Left renal cortex interstitium (tissue), 4 donors: ENCODE data around the gene SLC25A43. TPM values are rescaled to one million over a fixed set of nuclear protein-coding genes. Genes with fewer than 3 reads are reported as not detected.
"Not testable (repeated sequence)": the region's sequence is repeated elsewhere in the genome, so short reads cannot be mapped to it uniquely, and the experiment has no call there.

Experiments
- DNase-seq, 4 donors: peaks; one replicate each; pipeline ENCODE4 v3.0.0-alpha.2; 2013; ENCODE audit warnings: low read depth in 4 of 4, low spot score in 2 of 4, missing footprints in 1 of 4
- polyA plus RNA-seq, 4 donors: library from polyadenylated mRNA; unstranded; fragments of 120-200 nt; gene quantifications; one replicate each; pipeline ENCODE4 v1.2.1, GENCODE V29; 2013; ENCODE audit not compliant: insufficient read length in 4 of 4

Gene SLC25A43
- polyA plus RNA-seq, 4 donors, result 3.1 to 6.7 (median 4.5) TPM

DNA sequence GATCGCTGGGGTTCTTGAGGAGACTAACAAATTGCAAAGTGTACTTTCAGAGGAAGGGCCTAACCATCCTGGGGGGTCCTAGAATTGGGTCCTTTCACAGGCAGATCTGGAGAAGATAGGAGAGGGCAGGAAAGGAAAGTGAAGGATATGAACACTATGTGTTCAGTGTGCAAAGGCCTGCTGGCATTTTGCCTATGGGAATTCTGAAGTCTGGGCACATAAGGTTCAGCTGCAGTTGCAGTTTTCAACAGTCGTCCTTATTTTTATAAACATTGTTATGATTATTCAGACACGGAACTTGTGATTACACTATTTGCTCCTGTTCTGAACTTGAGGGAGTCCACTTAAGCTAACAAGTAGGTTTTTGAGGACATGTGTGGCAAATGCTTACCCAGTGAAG, 67.8 kb downstream of the SLC25A43 start:
- DNase-seq, result no peak

DNA sequence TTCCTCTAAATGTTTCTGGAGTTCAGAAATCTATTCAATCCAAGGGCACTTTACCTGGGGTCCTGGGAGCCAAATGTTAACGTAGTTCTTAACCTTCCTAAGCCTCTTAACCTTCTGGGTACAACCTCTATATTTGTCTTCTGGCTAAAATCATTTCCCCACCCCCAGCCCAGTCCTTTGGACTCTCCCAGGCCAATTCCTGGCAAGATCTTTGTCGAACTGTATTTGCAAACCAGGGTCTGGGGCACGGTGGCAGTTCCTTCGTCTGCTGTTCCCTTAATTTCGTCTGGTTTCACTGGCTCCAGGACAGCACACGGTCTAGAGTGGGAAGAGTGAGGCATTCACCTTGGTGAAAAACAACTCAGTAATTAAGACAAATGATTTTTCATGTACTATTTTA, 68.3 kb downstream of the SLC25A43 start:
- no peak for DNase-seq

DNA sequence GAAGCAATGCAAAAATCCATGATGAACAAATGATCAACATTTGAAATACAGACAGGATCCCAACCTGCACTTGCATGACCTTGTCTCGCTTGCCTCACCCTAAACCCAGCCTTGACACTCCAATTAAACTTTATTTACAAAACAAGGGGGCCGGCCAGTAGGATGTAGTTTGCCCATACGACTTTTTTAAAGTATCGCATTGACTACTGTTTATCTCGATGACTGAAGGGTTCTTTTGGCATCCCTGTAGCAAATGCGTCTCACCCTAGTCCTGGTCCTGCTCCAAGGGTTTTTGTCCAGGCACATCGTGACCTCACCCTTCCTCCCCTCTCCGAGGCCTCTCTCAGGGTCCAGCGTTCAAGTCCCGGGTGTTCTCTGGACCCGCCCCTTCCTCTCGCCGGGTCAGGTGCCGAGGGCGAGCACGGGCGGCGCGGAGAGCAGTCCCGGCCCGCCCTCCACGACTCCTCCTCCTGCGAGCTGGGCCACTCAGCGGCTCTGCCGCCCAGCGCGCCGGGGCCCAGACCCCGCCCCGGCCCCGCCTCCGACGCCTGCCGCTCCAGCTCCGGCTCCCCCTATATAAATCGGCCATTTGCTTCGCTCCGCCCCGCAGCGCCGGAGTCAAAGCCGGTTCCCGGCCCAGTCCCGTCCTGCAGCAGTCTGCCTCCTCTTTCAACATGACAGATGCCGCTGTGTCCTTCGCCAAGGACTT, 68.9 kb downstream of the SLC25A43 start, which contains the start of gene SLC25A5:
Gene SLC25A5 (plus strand): TSS at position 603 of the 709 bp plus-strand sequence. CDS start 72 bp downstream, at position 675.
- peak in 3 of 4 donors; percentile 39 to 59 (median 48) for DNase-seq

DNA sequence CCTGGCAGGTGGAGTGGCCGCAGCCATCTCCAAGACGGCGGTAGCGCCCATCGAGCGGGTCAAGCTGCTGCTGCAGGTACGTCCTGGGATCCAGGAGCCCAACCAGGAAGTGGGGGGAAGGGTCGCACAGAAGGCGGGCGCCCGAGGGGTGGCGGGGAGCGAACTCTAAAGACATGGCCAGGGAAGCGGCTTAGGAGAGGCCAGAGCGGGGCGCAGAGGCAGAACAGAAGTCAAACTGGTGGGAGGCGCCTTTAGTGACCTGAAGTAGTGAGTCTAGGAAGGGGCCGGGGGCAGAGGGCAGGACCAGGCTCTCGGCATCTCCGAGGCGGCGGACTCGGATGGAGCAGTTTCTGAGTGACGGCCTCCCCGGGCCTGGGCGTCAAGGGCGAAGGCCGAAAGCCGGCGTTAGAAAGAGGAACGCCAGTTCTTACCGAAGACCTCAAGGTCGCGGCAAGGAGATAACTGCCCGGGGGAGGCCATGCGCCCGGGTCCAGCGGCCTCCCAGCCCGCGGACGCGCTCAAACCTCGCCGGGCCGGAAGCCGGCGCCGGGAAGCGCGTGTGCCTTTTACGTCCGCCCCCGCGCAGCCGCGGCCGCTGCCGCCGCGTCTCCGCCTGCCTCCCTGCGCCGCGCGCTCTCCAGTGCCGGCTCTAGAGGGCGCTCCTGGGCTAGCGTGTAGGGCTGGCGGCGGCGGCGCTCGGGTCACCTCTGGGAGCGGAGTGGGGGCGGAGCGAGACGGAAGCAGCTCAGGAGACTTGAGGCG, 69.6 kb downstream of the SLC25A43 start:
- DNase-seq, result peak in 3 of 4 donors; percentile 52 to 74 (median 63)

DNA sequence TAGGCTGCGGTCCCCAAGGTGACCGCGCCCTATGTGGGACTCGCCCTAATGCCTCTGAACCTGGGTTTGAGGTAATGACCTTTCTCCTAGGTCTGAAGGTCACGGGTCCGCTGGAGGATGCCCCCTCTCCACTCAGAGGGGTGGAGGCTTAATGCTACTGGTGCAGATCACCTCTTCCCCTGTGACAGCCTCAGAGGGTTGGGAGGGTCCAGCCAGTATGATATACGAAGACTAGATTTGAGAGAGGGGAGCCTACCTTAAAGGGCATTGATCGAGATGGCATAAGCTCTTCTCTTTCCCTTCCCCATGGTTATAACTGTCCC, 70.1 kb downstream of the SLC25A43 start:
- DNase-seq, result no peak

DNA sequence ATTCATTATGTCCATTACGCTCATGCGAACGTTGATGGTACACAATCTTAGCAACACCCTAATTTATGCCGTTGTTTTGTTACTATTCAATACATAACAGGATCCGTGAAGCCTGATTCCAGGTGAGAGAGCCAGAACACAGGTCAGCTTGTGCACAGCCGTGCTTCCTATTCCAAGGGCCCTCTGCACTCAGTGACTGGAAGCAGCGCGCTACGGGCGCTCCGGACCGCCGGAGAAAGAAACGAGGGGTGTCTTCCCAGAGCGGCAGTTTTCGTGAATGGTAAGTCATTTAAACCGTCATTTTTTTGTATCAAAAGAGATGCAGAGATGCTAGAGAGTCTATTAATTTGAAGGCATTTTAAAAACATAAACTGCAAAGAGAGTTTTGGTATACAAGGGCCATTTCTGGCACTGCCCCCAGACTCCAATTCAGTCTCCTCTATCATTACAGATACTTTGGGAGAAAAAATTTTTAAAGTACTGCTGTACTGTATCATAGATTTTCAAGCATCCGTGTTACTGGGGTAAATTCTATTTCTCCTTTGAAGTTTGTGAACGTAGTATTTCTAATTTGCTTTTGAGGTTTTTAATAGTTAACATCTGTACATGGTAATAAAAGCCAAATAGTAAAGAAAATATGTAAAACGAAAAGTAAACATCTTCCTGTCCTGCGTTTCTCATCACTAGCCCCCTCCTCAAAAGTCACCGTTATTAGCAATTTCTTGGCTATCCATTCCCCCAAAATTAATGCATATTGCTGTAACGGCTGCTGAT, 75.7 kb downstream of the SLC25A43 start:
- no peak for DNase-seq

DNA sequence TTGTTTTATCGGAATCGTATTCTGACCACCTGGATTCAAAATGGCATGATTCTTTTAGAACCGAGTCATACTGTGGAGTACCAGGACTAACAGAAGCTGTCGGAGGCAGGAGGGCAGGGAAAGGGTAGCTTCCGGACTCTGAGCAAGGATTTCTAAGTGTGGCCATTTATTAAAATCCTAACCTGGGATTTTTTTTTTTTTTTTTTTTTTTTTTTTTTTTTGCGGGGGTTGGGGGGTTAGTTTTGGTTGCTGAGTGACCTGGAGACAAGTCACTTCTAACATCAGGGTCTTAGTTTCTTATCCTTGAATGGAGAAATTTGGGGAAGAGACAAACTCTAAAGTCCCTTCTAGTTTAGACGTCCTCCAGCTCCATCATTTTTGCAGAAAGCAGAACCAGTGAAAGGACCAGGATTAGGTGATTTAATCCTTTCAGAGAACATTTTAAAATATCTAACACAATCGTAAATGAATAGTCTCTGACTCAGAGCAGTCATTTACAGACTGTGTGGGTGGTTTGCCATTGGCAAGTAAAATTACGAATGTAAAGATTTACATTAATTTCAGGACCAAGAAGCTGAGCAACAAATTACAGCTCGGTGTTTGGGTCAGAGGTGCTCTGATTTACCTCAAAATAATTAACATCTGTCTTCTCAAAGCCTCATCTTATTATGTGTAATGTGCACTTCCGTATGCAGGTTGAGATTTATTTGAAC, 76.4 kb downstream of the SLC25A43 start:
- DNase-seq, result no peak

DNA sequence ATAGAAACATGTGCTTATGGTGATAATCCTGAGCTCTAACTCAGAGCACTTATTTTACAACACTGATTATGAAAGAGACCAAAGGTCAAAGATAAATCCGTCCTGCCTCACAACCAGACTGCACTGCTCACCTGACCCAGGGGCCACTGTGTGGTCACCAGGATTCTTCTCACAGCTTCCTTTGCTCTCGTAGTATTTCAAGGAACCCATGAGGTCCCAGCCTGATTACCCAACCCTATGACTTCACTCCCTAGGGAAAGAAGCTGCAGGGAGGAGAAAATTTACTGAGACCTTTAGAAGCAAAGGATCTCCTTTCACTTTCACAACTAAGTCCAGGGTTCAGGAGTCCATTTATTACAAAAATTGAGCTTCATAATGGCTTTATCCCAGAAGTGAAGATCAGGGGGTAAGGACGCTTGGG, 78.7 kb downstream of the SLC25A43 start:
- no peak for DNase-seq

DNA sequence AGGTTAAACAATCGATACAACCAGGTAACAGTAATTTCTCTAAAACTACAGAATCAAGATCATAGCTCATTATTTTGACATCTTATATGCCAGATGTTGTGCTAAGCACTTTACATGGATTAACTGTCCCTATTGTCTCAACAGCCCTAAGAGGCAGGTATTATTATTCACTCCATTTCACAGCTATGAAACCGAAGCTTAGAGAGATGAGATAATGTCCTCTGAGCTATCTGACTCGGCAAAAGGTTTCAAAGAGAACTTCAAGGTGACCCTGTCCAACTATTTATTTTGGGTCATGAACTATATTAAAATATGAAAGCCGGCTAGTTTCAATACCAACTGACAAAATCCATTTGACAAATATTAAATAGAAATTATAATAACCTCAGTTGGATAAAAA, 79.4 kb downstream of the SLC25A43 start:
- no peak for DNase-seq

DNA sequence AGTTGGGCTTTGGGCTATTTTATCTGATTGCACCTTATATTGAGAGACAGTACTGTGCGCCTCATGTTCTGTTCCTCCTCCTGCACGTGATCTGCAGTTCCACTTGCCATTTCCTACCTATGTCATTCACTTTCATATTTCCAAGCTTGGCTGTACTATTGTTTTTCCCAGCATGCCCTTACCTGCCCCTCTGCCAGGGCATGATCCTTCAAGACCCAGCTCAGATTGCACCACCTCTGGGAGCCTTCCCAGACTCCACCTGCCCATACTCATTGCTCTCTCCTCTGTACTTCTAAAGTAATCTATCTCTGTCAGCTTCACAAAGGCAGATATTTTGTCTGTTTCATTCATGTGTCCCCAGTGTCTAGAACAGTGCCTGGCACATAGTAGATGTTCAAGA, 80.7 kb downstream of the SLC25A43 start:
- DNase-seq, result no peak

DNA sequence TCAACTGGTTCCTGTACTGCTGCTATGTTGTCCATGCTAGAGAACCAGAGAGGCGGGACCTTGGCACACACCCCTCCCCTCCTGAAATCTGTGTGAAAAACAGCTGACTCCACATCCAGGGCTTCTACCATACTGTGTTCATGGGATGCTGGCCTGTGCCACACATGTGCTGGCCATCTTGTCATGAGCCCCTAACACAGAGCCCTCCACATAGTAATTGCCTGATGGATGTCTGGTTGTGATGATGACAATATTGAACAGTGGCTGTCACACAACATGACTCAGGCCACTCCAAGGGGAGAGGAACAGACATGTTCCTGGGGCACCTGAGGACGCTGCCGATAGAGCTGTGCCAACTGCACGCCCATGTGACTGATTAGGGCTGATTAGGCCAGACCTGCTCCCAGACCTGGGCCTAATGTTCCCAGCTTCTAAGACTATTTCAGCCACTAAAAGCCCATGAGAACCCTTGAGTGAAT, 82.2 kb downstream of the SLC25A43 start:
- no peak for DNase-seq

DNA sequence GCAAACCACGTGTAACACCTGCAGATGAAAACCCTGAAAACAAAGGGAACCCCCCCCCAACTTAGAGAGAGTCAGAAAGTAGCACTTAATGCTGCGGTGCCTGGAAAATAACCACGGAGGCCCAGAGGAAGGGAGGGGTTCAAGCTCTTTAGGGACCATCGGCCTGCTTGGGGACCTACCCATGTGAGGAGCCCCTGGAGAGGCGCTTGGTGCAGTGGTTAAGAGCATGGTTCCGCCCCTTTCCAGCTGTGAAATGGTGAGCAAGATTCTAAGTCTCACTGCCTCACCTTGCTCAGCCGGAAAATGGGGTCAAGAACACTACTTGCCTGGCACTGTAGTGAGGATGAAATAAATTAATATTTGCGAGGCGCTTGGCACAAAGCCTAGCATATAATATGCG, 82.9 kb downstream of the SLC25A43 start:
- DNase-seq, result no peak

DNA sequence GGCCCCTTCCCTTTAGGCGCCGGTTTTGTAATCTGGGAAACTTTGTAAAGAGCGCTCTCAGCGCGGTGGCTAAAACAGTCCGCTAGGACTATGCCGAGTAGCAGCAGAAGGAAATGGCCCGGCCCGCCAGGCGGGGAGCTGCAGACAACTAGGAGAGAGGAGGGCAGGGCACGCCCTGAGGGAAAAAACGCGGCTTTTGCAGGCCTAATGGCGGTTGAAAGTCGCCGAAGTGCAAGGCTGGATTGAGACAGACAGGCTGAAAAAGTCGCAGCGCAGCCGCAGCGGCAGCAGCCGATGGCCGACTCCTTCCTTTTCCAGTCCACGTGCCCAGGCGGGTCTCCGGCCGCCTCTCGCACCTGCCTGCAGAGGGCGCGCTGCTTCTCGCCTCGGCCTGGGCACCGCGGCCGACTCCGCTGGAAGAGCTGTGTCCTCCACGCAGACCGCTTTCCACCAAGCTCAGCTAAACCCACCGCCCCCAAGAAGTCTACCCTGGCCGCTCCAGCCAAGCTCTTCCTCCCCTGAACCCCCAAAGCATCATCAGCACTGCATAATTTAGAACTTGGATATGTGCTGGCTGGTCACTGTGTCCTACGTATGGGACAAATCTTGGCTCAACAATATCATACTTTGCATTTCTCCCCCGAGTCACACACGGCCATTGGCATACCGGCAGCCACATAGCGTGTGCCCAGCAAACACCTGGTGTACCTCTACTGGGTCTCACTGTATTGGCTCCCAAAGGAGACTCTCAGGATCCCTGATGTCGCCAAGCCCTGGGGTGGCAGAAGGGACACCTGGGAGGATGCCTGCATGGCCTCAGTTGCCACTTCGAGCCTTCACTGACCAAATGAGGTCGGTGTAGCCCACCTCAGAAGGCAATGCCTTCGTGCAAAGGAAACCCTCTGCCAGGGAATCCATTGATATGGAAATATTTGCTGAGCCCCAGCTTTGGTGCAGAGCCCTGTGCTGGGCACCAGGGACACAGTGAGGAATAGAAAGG, 83.6 kb downstream of the SLC25A43 start:
- DNase-seq, result no peak

DNA sequence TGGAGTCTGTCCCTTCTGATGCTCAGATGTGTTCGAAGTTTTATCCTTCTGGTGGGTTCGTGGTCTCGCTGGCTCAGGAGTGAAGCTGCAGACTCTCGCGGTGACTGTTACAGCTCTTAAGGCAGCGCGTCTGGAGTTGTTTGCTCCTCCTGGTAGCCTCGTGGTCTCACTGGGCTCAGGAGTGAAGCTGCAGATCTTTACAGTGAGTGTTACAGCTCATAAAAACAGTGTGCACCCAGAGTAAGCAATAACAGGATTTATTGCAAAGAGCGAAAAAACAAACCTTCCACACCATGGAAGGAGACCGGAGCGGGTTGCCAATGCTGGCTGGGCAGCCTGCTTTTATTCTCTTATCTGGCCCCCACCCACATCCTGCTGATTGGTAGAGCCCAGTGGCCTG, 87.6 kb downstream of the SLC25A43 start:
- no peak for DNase-seq

DNA sequence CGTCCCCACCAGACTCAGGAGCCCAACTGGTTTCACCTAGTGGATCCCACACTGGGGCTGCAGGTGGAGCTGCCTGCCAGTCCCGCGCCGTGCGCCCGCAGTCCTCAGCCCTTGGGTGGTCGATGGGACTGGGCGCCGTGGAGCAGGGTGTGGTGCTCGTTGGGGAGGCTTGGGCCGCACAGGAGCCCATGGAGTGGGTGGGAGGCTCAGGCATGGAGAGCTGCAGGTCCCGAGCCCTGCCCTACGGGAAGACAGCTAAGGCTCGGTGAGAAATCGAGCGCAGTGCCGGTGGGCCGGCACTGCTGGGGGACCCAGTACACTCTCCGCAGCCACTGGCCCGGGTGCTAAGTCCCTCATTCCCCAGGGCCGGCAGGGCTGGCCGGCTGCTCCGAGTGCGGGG, 88.6 kb downstream of the SLC25A43 start:
- DNase-seq, result not testable (repeated sequence)

DNA sequence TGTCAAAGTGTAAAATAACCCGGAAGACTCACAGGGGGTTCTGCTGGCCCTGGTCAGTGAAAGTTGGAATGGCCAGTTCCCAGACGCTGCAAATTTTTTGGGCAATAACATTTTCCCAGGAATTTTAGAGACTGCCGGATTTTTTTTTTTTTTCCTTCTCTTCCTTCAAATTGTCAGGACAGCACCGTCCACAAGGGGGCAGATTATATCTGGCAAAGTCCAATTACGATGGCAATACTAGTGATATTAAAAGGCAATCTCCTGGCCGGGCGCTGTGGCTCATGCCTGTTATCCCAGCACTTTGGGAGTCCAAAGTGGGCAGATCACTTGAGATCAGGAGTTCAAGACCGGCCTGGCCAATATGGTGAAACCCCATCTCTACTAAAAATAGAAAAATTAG, 89.6 kb downstream of the SLC25A43 start:
- DNase-seq, result peak in 1 of 4 donors; percentile 15

DNA sequence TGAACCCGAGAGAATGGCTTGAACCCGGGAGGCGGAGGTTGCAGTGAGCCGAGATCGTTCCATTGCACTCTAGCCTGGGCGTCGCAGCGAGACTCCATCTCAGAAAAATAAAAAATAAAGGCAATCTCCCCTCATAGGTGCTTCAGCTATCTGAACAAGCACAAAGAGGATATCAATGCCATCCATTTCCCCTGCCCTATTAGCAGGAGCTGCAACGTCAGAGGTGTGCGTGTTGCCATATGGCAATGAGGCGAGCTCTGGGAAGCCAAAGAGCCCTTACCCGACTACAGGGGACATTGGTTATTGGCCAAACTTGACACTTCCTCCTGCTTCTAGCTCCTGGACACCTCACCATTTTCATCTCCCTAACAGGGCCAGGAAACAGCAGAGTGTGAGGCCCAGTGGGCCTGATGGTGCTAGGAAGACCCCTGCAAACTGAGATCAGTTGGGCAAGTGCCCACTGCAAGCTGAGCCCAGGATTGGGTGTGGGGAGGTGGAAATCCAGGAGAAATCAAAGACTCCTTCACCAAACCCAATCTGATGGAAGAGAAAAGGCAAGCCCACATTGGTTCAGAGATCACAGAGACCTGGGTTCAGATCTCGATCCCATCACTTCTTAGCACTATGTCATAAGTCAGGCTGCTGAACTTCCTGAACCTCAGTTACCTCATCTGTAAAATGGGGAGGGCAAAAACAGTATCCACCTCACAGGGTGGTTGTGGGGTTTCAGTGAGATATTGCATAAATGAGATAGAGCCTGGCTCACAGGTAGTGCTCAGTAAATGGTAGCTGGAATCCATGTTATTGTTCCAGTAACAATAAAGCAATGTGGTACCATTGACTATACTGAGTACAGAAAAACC, 90.3 kb downstream of the SLC25A43 start:
- DNase-seq, result no peak

DNA sequence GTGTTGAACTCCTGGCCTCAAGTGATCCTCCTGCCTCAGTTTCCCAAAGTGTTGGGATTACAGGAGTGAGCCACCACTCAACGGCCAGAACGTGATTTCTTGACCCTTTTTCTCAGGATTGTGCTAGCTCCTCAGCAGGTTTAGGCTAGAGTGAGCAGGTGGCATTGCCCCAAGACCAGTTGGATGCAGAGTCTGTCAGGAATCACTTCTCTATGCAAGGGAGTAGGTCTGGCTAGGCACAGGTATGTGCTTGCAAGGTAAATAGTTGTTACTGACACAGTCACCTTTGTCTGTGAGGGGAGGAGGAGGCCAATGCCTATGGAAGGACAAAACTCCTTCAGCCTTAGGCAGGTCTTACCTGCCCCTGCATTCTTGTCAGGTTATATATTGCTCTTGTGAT, 93.3 kb downstream of the SLC25A43 start:
- DNase-seq, result no peak
